ENCODE measurements around the gene ARR3.
"Not testable (repeated sequence)": the region's sequence is repeated elsewhere in the genome, so short reads cannot be mapped to it uniquely, and the experiment has no call there.

ARR3 gene

DNA sequence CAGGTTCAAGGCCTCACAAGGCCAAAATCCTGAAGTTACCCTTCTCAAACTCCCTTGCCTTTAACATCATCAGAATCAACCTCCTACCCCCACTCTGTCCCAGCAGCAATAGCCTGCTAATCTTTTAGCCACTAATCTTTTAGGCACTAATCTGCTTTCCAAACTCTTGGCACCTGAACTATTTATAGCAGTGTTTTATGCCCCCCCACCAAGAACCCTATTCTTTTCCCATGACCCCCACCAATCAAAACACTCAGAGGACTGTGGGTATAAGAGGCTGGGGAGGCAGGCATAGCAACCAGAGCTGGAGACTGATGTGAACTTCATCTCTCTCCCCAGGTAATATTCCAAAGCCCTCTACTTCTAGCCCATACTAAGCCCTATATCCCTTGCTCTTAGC lies at the start of gene ARR3:
ARR3 (plus strand) TSS at position 301 of the 400 bp plus-strand sequence. CDS start 1,052 bp downstream, outside the sequence.
- DNase-seq: no peak

DNA sequence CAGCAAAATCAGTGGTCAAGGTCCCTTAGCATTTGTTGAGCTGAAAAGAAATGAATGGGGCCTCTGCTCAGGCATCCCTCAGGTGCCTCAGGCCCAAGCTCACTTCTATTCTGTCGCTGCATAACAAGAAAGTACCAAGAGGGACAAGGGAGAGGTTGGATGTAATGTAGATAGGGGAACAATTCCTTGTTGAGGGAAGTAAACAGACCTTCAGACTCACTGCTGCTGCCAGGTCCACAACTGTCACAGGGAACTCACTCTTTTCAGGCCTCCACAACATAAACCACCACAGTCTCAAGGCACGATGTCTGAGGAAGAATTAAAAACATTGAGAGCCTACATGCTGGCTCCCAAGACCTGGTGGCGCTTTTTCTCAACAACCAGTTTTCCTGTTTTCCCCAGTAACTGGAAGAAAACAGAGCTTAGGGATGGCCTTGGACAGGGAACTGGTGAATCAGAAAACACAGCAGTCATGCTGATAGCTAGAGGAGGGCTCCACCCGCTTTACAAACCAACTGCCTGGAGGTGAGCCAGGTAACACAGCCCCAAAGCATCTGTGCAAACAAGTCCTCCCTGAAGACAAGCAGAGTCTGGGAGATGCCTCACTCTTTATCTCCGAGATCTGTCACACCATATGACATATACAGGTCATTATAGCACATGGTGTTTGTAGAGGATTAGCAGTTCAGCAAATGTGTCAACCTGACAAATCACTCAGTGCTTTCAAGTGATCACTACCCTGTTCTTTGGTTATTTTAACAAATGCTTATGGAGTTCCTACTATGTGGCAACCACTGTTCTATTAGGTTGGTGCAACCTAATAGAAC lies 48.0 kb upstream of the ARR3 start:
- no peak for DNase-seq

DNA sequence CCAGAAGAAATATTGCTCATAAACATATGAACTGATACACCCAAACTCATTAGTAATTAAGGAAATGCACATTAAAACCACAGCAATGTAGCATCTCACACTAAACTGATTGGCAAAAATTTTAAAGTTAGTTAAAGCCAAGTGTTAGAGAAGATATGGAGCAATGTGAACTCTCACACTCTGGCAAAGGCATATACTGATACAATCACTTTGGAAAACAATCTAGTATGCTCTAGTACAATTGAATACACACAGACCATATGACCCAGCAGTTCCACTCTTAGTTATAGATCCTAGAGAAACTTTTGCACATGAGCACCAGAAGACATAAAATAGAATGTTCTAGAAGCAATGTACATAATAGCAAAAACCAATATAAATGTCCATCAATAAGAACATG lies 42.1 kb upstream of the ARR3 start:
- no peak for DNase-seq

DNA sequence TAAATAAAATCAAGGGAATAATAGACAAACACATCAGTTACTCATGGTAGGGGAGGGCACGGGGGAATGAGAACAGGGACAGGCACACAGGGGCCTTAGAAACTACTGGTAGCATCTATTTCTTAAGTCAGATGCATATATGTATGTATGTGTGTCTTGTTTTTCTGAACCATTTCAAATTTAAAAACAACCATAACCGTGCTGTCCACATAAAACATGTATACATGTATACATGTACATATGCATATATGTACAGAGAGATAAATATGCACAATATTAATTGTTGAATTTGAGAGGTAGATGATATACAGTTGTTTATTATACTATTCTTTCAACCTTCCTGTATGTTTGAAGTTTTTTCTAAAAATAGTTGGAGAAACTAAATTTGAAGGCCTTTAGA lies 41.4 kb upstream of the ARR3 start:
- DNase-seq: no peak

DNA sequence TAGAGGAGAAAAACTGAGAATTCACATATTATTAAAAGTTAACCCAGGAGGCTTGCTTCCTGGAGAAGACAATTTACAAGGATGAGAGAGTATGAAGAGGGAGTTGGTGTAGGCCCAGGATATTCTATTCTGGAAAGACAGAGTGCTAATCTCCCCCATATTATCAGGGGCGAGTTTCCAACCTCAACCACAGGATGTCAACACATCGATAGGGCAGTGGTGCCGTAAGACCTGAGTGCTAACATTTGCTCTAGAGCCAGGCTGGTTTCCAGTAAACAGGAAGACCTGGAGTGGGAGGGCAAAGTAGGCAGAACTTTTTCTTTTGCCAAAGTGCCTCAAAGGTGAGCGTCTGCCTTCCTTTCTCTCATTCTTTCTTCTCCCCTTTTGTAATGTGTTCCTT lies 36.5 kb upstream of the ARR3 start:
- DNase-seq: no peak

DNA sequence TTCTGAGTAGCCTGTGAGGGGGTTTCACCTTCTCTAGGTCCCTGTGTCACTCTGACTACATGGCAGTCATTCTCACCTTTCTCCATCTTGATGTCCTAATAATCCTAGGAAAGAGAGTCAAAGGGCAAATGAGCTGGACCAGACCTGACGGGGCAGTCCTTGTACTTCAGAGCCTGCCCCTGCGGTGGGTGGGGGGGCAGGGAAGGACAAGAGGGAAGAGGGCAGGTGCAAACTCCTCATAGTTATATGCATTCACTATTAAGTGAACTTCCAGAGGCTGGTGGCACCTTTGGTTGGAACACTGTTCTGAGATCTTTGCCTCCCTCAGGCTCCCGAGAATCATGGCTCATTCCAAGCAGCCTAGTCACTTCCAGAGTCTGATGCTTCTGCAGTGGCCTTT lies 33.8 kb upstream of the ARR3 start, which contains the start of gene AWAT1:
AWAT1 (plus strand) TSS at position 301 of the 400 bp plus-strand sequence; CDS start at position 342, 41 bp downstream.
- no peak for DNase-seq

DNA sequence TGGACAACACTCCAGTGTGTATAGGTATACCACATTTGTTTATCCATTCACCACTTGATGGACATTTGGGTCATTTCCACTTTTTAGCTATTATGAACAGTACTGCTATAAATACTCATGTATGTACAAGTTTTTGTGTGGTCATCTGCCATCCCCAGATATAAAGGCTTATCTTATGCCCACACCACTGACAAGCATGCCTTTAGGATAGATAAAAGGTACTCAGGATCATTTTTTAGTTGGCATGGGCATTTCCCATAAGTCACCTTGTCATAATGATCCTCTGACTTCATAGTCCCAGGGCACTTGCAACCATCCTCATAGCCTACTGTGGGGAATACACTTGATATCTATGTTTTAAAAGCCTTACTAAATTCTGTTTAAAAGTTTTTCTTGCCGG lies 27.4 kb upstream of the ARR3 start:
- no peak for DNase-seq

DNA sequence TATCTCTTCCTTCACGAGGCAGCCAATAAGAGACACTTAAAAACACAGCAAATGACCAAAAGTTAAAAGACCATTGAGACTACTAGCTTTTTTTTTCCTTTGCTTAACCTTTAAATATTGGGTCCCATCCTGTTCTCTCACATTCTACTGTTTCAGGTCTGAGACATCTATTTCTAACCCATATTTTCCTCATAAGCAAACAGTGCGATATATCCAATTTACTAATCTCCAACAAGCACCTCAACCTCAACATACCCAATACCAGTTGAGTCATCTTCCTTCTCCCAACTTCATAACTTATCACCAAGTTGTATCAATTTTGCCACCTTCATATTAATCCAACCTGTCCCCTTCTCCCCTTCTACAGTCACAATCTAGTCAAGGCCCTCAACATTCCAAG lies 26.6 kb upstream of the ARR3 start:
- no peak for DNase-seq

DNA sequence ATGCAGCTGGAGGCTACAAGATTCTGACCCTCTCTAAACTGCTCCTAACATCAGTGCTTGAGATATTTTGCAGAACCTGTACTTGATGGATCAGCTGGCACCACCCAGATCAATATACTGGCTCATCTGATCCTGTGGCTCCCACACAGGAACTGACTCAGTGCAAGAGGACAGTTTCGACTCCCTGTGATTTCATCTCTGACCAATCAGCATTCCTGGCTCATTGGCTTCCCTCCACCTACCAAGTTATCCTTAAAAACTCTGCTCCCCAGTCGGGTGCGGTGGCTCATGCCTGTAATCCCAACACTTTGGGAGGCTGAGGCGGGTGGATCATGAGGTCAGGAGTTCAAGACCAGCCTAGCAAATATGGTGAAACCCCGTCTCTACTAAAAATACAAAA lies 24.5 kb upstream of the ARR3 start:
- DNase-seq: not testable (repeated sequence)

DNA sequence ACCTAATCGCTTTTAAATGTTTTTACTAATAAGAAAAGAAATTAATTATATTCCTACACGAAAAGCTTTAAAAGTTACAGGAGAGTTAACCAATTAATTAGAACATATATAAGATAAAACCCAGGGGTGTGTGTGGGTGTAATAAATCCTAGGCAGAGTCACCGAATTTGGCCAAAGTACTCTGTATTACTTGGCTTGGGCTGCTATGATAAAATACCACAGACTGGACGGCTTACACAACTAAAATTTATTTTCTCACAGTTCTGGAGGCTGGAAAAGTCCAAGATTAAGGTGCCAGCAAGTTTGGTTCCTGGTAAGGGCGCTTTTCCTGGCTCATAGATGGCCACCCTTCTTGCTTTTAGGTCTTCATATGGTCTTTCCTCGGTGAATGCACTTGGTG lies 23.3 kb upstream of the ARR3 start:
- DNase-seq: no peak

DNA sequence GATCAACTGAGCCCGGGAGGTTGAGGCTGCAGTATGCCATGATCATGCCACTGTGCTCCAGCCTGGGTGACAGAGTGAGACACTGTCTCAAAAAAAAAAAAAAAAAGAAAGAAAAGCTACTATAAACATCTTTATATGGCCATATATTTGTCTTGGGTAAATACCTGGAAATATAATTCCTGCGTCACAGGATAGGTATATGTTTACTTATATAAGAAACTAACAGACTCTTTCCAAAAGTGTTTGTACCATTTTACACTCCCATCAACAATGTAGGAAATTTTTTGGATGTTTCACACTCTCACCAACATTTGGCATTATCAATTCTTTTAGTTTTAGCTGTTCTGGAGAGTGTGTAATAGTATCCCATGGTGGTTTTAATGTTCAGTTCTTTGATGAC lies 20.9 kb upstream of the ARR3 start:
- no peak for DNase-seq

DNA sequence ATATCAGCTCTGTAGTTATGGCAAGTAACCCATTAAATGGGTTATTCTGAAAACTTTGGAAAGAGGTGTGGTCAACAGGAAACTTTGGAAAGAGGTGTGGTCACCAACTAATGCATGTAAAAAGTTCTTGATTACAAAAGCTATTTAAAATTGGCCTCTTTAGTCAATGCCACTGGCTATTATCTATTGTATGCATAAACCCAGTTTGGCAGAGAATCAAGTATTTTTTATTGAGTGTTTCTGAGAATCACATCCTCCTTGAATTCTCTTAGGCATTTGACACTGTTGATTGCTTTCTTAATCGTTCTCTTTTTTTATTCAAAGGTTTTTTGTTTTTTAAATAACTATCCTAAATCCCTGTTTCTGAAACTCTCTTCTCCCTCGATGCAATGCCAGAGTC lies 15.6 kb upstream of the ARR3 start:
- DNase-seq: no peak

DNA sequence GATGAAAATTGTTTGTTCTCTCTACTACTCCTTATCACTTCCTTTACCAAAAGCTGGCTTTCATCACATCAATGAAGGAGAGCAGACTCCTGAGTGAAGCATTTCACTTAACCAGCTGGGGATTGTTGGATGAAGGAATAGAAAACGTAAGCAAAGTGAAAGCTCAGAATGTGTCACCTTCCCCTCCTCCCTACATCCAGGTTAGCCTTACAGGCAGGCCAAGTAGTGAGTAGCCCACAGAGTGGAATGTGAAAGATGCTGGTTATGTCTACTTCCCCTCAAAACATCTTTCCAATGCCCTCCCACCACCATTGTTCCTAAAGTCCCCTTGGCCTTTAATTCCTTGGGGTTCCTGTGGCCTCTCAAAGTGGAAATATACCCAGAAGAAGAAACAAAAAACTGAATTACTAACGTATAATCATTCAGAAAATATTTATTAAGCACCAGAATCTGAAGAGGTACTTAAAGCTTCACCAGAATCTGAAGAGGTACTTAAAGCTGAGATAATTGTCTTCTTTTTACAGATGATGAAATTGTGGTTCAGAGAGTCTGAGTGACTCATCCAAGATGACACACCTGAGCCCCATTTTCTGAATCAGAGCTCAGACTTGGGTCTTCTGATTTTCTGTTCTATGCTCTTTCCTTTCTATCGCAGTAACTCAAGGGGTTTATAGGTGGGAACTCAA lies 14.6 kb upstream of the ARR3 start:
- DNase-seq: no peak

DNA sequence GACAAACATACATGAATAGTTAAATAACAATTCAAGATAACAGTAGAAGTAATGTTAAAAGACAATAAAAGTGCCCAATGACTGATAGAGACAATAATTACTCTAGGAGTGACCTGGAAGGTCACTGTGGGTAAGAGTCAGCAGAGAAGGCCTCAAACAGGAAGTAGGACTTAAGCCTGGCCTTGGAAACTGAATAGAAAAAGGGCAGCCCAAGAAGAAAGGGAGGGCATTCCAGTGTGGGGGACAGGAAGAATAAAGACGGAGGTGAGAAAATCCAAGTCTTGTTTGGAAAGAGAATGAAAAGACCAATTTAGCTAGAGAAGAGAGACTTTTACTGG lies 14.1 kb upstream of the ARR3 start:
- DNase-seq: no peak

DNA sequence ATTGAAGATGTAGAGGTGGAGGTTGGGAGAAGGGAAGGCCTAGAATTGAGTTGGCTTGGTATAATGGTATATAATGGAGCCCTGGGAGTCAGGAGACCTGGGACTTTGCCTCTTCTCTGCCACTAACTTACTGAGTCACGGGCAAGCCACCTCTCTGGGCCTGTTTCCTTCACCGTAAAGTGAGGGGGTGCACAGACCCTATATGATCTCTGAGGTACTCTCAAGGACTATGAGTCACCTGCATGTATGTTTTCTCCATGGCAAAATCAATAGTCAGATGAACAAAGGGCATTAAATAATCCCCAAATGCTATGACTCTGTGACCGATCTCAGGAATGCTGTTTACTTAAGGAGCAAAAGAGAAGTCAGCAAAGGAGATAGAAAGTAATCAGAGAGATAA lies 13.2 kb upstream of the ARR3 start:
- DNase-seq: no peak

DNA sequence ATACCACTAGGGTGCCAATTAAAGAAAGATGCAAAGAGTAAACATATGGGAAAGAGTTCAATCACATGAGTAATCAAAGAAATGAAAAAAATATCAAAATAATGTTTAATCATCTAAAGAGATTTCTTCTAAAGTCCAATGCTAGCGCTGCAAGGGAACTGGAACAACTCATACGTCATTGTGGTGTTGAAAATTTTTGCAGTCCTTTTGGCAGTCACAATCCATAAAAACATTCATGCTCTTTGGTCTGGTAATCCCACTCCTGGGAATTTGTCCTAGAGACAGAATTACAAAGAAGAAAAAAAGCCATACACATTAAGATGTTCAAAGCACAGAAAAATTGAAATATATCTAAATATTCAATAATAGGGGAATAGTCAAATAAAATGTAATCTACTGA lies 12.7 kb upstream of the ARR3 start:
- no peak for DNase-seq

DNA sequence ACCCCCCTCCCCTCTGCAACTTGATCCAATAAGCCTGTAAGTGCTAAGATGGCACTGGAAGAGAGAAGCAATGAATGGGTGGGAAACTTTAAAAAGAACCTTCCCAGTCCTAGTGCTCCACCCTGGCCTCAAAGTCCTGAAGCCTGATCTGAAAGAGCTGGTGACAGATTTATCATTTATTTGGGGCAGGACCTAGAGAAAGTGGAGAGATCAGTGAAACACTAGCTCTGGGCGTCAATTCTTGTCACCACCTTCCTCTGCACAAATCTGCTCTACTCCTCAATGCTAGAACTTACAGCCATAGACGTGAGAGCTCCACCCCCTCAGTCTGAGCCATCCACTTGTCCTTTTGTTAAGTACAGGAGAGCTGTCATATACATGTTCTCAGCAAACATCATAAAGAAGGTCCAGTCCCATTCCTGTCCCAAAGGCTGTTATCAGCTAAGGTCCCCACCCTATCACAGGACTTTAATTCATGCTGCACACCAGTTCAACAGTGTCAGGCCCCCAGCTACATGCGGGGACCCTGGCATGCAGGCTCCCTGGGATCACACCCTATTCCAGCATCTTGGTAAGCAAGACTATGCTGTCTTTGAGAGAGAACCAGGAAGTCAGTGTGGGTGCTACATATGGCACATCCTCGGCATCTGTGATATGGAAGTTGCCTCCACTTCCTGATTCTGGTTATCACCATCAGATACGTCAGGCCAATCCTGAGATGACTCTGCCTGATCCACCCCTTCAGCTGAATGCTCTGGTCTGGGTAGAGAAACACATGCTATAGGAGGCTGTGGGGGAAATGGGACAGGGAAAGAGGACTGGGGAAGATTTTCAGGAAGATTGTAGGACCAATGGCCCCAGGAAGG lies 10.5 kb upstream of the ARR3 start:
- DNase-seq: no peak

DNA sequence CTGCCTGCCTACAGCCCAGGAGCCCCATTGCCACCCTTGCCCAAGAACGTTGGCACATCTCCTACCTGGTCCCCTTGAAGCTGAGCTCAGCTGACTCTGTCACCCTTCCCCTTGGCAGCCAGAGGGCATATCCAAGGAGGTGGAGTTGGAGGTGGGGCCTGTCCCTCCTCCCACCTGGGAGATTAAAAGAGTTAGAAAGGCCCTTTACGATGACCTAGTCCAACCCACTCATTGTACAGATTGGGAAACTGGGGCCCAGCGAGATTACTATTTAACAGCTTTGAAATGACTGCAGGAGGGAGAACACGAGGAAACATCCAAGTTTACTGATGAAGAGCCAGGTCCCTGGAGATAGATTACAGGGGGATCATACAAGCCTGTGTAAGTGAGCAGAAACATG lies 8.0 kb upstream of the ARR3 start, which contains the start of gene P2RY4:
P2RY4 (minus strand) TSS at position 101 of the 400 bp plus-strand sequence. CDS start 580 bp downstream, outside the sequence.
- DNase-seq: no peak

DNA sequence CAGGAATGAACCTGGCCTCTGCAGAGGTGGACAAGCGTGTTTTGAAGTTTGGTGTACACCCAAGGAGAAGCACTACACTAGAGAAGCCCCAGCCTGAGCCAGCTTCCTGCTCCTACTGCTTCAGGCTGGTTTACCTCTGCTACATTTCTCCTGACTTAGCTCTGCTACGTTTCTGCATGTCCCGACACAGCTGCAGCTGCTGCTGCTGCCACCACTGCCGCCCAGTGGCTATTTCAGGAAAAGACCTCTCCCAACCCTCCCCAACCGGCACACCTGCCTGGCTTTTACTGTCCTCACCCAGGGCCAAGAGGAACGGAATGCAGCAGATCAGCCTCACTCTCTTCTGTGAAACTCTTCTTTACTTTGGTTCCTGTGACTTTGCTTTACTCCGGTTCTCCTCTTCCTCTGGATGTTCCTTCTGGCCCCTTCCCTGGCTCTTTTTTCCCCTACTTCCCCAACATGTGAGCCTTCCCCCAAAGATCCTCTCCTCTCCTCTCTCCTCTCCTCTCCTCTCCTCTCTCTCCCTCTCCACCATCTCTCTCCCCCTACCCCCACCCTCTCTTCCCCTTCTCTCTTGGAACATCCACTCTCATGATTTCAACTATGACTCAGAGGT lies 5.1 kb upstream of the ARR3 start:
- DNase-seq: peak in 1 of 14 donors; percentile 0

DNA sequence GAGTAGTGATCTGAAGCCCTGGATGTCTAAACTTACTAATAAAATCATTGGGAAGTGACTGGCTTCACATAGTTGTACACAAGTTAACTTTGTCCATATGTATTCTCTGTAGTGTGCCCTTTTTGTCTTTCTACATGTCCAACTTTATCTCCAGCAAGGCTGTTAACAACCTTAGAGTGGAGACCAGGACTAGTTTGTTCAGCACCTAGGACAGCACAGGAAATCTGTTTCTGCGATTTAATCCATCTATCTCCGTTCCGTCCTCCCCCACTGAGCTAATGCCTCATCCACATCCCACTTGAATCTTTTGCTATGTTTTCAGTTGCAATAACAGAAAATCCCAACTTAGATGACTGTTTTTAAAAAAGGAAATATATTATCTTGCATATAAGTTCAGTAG lies 3.4 kb upstream of the ARR3 start:
- DNase-seq: no peak

DNA sequence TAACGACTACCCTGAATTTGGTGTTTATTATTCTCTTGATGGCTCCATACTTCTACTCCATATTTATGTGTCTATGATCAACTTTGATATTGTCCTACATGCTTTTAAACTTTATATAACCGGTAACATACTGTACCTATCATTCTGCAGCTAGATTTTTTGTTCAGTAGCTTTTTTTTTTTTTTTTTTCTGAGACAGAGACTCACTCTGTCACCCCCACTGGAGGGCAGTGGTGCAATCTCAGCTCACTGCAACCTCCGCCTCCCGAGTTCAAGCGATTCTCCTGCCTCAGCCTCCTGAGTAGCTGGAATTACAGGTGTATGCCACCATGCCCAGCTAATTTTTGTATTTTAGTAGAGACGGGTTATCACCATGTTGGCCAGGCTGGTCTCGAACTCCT lies 5.9 kb downstream of the ARR3 start:
- DNase-seq: not testable (repeated sequence)

DNA sequence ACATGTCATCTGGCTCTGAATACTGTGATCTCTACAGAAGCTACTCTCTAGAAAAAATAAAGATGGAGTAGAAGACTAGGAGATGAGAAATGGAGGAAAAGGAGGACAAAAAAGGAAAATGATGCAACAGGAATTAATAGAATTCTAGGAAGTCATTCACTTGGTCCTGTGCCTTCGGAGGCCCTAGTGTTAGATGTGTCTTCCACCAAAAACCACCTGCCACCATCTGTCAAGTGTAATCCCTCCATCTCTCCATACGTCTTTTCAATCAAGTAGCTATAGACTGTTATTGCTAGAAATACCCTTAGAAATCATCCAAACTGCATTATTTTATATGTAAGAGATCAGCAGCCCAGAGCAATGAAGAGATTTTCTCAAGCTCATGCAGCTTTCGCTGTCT lies 10.9 kb downstream of the ARR3 start:
- DNase-seq: no peak

DNA sequence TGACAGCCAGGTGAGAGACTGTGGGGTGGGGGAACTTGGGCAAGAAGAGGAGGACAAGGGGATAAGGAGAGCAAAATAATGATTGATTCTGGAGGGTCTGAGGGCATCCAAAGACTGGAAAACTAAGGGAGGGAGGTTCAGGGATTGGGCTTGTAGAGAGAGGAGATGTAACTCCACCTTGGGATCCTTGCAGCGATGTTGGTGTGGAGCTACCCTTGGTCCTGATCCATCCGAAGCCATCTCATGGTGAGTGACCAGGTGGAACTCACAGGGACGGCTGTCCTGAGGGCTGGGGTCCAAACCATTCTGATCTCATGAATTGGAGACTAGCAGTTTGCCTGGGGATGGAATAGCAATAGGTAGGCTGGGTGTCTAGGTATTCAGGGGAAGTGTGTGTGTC lies 12.4 kb downstream of the ARR3 start:
- DNase-seq: no peak
